H1 (cell line): ENCODE measurements around the gene TPM2. TPM values are rescaled to one million over a fixed set of nuclear protein-coding genes. Genes with fewer than 3 reads are reported as not detected.

Experiments used
- CBX8 ChIP-seq: fragments of 300-800, 300-1000 bp; sonication (generic); IDR thresholded peaks from 2 replicates; pipeline ENCODE4 v1.7.1; 2016; ENCODE audit warnings: low read depth, low read length, borderline replicate concordance
- CHD1 ChIP-seq: IDR thresholded peaks from 2 replicates; pipeline ENCODE4 v1.6.1; 2012; ENCODE audit warnings: low read depth, low read length, improper control_type of control experiment
- EGR1 ChIP-seq: IDR thresholded peaks from 2 replicates; pipeline ENCODE4 v1.6.1; 2011; ENCODE audit warnings: low read depth, low read length, borderline replicate concordance
- HDAC2 ChIP-seq, 2 experiments: fragments of 300-600 bp in 1 of 2; sonication (generic) in 1 of 2; IDR thresholded peaks; 2 replicates each; pipeline ENCODE4 v1.6.1; 2011 to 2012; ENCODE audit warnings: low read depth in 2 of 2, low read length in 2 of 2, mild to moderate bottlenecking in 2 of 2, moderate library complexity in 2 of 2, borderline replicate concordance in 1 of 2, inconsistent platforms in 1 of 2
- polyA plus RNA-seq, 7 experiments: library from polyadenylated mRNA; depleted of rRNA in 3 of 7; stranded (reverse) in 5 of 7; unstranded in 2 of 7; fragments of >200 nt in 5 of 7; fragments of 200-250 nt in 2 of 7; gene quantifications; 1 replicate in 5 of 7; 2 replicates in 1 of 7; 4 replicates in 1 of 7; pipeline versions ENCODE4 v1.2.1 to v1.2.3, GENCODE V29; 2011 to 2013; ENCODE audit warnings: missing spikeins in 2 of 7, mixed read lengths in 2 of 7
- total RNA-seq: library from RNA; stranded (reverse); fragmentation: NEBNext Ultra II Directional; extraction: Animal tissue kit (Norgen Biotek cat#: 25700); gene quantifications from 2 replicates; pipeline ENCODE4 v1.2.1, GENCODE V29; 2021

TPM2 gene
- total and polyA plus RNA-seq, 2 of the 8 experiments (the other 6 are each of a cell fraction or from before 2014, with no cell fraction given): 62.5 to 181 TPM

DNA sequence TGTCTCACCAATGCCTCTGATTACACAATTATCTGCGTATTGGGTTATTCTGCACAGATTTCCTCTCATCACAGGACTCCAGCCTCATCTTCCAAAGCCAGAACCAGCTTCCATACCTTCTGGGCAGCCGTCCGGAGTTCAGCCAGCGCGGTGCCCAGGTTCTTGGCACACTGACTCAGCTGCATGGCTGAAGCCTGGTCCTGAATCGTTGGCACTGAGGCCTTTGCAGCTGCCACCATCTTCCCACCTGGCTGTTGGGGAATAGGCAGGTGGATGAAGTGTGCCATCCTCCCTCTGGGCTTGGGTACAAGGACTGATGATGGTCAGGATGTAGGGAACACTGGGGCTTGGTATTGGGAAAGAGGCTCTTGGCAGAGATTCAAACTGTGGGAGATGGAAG is 24.4 kb upstream of the TPM2 start (continued):
- TF ChIP-seq HDAC2 (IDR thresholded peaks at IDR 0.05; ENCODE audit: borderline replicate concordance in 1 of 2, low read depth in 2 of 2, low read length in 2 of 2) (no peak), CBX8 (no peak), EGR1 (no peak), CHD1 (no peak)
- TF ChIP-seq, all 59 proteins: peak for 0
